Thyroid gland (tissue), 4 donors: ENCODE data around the gene CRX. TPM values are rescaled to one million over a fixed set of nuclear protein-coding genes. Genes with fewer than 3 reads are reported as not detected.
A peak's percentile ranks its signal among the peaks of the same experiment; 100 is the strongest.
"Not testable (repeated sequence)": the region's sequence is repeated elsewhere in the genome, so short reads cannot be mapped to it uniquely, and the experiment has no call there.

Experiments used
- DNase-seq, 2 donors: peaks; one replicate each; pipeline ENCODE4 v3.0.0-alpha.2; 2019
- H3K27ac ChIP-seq, 3 donors: fragments of 200-600 bp; sonication (generic); 1 replicate in 2 of 3; 2 replicates in 1 of 3; pipeline ENCODE4 v1.5.1; 2016 to 2019; ENCODE audit warnings: mild to moderate bottlenecking in 1 of 3, moderate library complexity in 1 of 3
- H3K27me3 ChIP-seq: fragments of 200-600 bp; sonication (generic); one replicate; pipeline ENCODE4 v1.5.1; 2019
- H3K36me3 ChIP-seq, 2 donors: fragments of 200-600 bp; sonication (generic); one replicate each; pipeline ENCODE4 v1.5.1; 2016 to 2019
- H3K4me1 ChIP-seq, 2 donors: fragments of 200-600 bp; sonication (generic); one replicate each; pipeline ENCODE4 v1.5.1; 2017 to 2019
- H3K4me3 ChIP-seq, 3 donors: fragments of 200-600 bp; sonication (generic); replicated peaks in 1 of 3; 1 replicate in 2 of 3; 2 replicates in 1 of 3; pipeline ENCODE4 v1.5.1; 2016; ENCODE audit warnings: mild to moderate bottlenecking in 1 of 3
- H3K9me3 ChIP-seq: fragments of 200-600 bp; sonication (generic); one replicate; pipeline ENCODE4 v1.5.1; 2017
- POLR2A ChIP-seq, 2 donors: fragments of 450-650 bp; IDR thresholded peaks; one replicate each; pipeline ENCODE4 v1.6.1; 2017; ENCODE audit warnings: antibody characterized with exemption in 2 of 2, mild to moderate bottlenecking in 2 of 2, moderate library complexity in 1 of 2
- WGBS, 2 donors: methylation state at CpG; one replicate each; pipeline ENCODE4 v1.1.5; 2017; 5-methylcytosine and 5-hydroxymethylcytosine counted together
- intact Hi-C: fragments of 100-400 bp; cut with DNase I; formaldehyde crosslinking; loops from one replicate; pipeline ENCODE4 v1.15.1; 2023
- total RNA-seq, 4 donors: library from RNA; depleted of rRNA; stranded (reverse); fragments of >200 nt; gene quantifications; one replicate each; pipeline ENCODE4 v1.2.3, GENCODE V29; 2016
- TF ChIP-seq, protein P1 (sequence below), 6 experiments: fragments of 200-600 bp in 3 of 6; fragments of 450-650 bp in 3 of 6; sonication (generic) in 3 of 6; IDR thresholded peaks; one replicate each; pipeline ENCODE4 v1.5.1; 2016 to 2019; ENCODE audit warnings: antibody characterized with exemption in 6 of 6, mild to moderate bottlenecking in 2 of 6, inconsistent platforms in 1 of 6, moderate library complexity in 1 of 6

CRX gene
- total RNA-seq, 4 donors from 2014 or later: not detected

DNA sequence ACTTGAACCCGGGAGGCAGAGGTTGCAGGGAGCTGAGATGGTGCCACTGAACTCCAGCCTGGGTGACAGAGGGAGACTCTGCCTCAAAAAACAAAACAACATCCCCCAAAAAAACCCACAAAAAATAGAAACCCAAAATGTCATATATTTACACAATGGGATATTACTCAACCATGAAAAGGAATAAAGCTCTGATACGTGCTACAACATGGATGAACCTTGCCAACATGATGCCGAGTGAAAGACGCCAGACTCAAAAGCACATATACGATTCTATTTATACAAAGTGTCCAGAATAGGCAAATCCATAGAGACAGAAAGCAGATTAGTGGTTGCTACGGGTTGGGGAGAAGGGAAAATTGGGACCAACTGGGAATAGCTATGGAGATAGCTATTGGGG, 15.3 kb upstream of the CRX start:
- no peak overlapping the region for H3K27ac ChIP-seq
- H3K4me3 ChIP-seq: no peak overlapping the region
- intact Hi-C loops: no loop called here
- TF ChIP-seq, protein P1, sequence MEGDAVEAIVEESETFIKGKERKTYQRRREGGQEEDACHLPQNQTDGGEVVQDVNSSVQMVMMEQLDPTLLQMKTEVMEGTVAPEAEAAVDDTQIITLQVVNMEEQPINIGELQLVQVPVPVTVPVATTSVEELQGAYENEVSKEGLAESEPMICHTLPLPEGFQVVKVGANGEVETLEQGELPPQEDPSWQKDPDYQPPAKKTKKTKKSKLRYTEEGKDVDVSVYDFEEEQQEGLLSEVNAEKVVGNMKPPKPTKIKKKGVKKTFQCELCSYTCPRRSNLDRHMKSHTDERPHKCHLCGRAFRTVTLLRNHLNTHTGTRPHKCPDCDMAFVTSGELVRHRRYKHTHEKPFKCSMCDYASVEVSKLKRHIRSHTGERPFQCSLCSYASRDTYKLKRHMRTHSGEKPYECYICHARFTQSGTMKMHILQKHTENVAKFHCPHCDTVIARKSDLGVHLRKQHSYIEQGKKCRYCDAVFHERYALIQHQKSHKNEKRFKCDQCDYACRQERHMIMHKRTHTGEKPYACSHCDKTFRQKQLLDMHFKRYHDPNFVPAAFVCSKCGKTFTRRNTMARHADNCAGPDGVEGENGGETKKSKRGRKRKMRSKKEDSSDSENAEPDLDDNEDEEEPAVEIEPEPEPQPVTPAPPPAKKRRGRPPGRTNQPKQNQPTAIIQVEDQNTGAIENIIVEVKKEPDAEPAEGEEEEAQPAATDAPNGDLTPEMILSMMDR (IDR thresholded peaks at IDR 0.05): no peak
- no peak for TF ChIP-seq POLR2A (IDR thresholded peaks at IDR 0.05)
- H3K4me1 ChIP-seq: no peaks in the 10 kb centered on the region
- no peaks in the 10 kb centered on the region for H3K36me3 ChIP-seq
- H3K9me3 ChIP-seq: no peaks in the 10 kb centered on the region
- 86 to 89% methylated on average over 6 of the region's 6 CpGs for WGBS, 2 donors
- no peak for DNase-seq
- H3K27me3 ChIP-seq: no peaks in the 10 kb centered on the region

DNA sequence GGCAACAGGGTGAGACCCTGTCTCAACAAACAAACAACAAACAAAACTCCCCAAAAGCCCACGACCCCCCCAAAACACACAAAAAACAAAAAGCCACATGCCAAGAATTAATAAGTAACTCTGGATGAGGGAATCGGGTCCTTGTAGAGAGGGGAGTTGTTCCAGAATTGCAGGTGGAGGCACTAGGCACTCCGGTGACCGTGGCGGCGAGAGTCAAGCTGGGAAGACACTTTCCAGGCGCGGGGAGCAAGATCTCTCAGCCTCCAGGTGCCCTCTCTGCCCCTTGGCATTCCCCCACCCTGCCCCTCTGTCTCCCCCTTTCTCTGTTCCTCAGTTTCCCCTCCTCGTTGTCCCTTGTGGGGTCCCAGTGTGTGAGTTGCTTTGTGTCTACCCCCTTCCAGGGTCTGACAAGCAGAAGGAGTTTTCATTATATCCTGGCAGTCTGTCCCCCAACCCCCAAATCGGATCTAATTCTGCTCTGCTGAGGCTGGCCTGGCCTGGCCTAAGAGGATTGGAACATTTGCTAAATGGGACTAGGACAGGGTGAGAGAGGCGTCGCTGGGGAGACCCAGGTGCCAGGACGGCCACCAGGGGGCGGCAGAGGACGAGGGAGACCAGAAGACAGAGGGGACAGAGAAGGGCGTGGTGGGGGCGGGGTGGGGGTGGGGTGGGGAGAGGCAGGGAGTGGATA, 8.3 kb upstream of the CRX start:
- Histone ChIP-seq H3K9me3 (no peaks in the 10 kb centered on the region), H3K27me3 (no peaks in the 10 kb centered on the region), H3K27ac (no peak overlapping the region), H3K4me1 (no peaks in the 10 kb centered on the region), H3K36me3 (no peaks in the 10 kb centered on the region), H3K4me3 (no peak overlapping the region)
- no peak for TF ChIP-seq POLR2A (IDR thresholded peaks at IDR 0.05)
- TF ChIP-seq, protein P1 (IDR thresholded peaks at IDR 0.05): peak in 3 of 6 experiments; percentile 21 to 55 (median 26)
- DNase-seq: peak; percentile 53 to 59
- intact Hi-C loops: no loop called here
- 38 to 43% methylated on average over 15 to 17 of the region's 17 CpGs for whole genome bisulfite sequencing, 2 donors

DNA sequence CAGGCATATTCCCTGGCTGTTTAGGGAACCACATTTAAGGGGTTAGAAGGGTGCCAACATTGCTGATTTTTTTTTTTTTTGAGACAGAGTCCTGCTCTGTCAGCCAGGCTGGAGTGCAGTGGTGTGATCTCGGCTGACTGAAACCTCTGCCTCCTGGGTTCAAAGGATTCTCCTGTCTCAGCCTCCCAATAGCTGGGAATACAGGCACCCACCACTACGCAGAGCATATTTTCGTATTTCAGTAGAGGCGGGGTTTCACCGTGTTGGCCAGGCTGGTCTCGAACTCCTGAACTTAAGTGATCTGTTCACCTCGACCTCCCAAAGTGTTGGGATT, 7.8 kb upstream of the CRX start:
- WGBS, 2 donors: 53 to 60% methylated on average over 7 of the region's 7 CpGs
- Histone ChIP-seq H3K4me1 (no peaks in the 10 kb centered on the region), H3K36me3 (no peaks in the 10 kb centered on the region), H3K9me3 (no peaks in the 10 kb centered on the region), H3K4me3 (no peak overlapping the region), H3K27me3 (no peaks in the 10 kb centered on the region), H3K27ac (no peak overlapping the region)
- intact Hi-C loops: no loop called here
- DNase-seq: no peak
- TF ChIP-seq, protein P1 (IDR thresholded peaks at IDR 0.05): no peak
- no peak for TF ChIP-seq POLR2A (IDR thresholded peaks at IDR 0.05)

DNA sequence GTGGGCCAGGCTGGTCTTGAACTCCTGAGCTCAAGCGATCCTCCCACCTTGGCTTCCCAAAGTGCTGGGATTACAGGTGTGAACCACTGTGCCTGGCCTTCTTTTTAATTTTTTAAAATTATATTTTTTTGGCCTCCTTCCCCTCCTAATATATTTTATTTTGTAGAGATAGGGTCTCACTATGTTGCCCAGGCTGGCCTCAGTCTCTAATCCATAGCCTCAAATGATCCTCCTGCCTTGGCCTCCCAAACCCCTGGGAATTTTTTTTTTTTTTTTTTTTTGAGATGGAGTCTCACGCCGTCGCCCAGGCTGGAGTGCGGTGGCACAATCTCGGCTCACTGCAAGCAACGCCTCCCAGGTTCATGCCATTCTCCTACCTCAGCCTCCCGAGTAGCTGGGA, 5.5 kb upstream of the CRX start:
- WGBS, 2 donors: 96 to 97% methylated on average over 8 of the region's 8 CpGs
- intact Hi-C loops, H3K4me1 ChIP-seq, H3K36me3 ChIP-seq, H3K4me3 ChIP-seq, H3K9me3 ChIP-seq, H3K27ac ChIP-seq, DNase-seq, H3K27me3 ChIP-seq: not testable (repeated sequence)

DNA sequence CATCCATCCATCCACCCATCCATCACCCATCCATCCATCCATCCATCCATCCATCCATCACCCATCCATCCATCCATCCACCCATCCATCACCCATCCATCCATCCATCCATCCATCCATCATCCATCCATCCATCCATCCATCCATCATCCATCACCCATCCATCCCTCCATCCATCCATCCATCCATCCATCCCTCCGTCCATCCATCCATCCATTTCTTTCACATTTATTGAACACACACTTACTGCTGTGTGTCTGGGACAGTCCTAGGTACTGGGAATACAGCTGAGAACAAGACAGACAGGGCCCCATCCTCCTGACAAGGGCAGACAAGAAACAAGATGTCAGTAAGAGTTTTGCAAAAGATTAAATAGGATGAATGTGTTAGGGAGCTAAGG, 3.5 kb upstream of the CRX start:
- not testable (repeated sequence) for H3K27me3 ChIP-seq

DNA sequence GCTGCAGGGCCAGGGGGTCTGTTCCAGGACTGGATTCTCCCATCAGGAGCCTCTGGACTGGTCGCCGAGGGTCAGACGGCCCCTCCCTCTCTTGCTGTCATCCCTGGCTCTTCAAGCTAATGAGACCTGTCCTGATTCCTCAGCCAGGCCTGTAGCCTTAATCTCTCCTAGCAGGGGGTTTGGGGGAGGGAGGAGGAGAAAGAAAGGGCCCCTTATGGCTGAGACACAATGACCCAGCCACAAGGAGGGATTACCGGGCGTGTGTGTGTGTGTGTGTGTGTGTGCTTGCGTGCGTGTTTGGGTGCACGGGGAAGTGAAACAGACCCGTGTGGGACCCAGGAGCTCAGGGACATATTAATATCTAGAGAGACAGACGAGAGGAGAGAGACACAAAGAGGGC, 1.9 kb upstream of the CRX start:
- no peak overlapping the region for H3K27ac ChIP-seq
- no peaks in the 10 kb centered on the region for H3K36me3 ChIP-seq
- TF ChIP-seq, protein P1 (IDR thresholded peaks at IDR 0.05): no peak
- H3K9me3 ChIP-seq: no peaks in the 10 kb centered on the region
- no peak overlapping the region for H3K4me3 ChIP-seq
- no peak for DNase-seq
- intact Hi-C loops: no loop called here
- no peaks in the 10 kb centered on the region for H3K4me1 ChIP-seq
- H3K27me3 ChIP-seq: no peaks in the 10 kb centered on the region
- 15% methylated on average over 10 of the region's 10 CpGs for WGBS, 2 donors

More for the DNA sequence above, 3.5 kb upstream of the CRX start:
- H3K4me3 ChIP-seq, H3K36me3 ChIP-seq, DNase-seq, H3K4me1 ChIP-seq, H3K9me3 ChIP-seq, H3K27ac ChIP-seq, intact Hi-C loops: not testable (repeated sequence)
- WGBS, 2 donors: 90% methylated on average over 1 of the region's 1 CpG
